Mesodermal cell (in vitro differentiated cells): ENCODE measurements around the gene ADCY9.

Source experiments
- H3K27ac ChIP-seq: 2 replicates; pipeline ENCODE4 v1.7.0; 2013; ENCODE audit warnings: mild to moderate bottlenecking, low read depth, low read length, moderate library complexity; ENCODE audit not compliant: severe bottlenecking
- H3K36me3 ChIP-seq: 2 replicates; pipeline ENCODE4 v1.7.1; 2013; ENCODE audit warnings: mild to moderate bottlenecking, low read length, moderate library complexity; ENCODE audit not compliant: control insufficient read depth, insufficient read depth
- H3K4me1 ChIP-seq: one replicate; pipeline ENCODE4 v1.7.1; 2013; ENCODE audit warnings: mild to moderate bottlenecking, low read length; ENCODE audit not compliant: insufficient read depth, control insufficient read depth, poor library complexity, severe bottlenecking
- H3K4me3 ChIP-seq: 2 replicates; pipeline ENCODE4 v1.7.0; 2013; ENCODE audit warnings: low read length, control low read depth, mild to moderate bottlenecking; ENCODE audit not compliant: insufficient read depth, poor library complexity, severe bottlenecking; ENCODE audit errors: extremely low read depth
- H3K9me3 ChIP-seq: 2 replicates; pipeline ENCODE4 v1.7.1; 2013; ENCODE audit warnings: mild to moderate bottlenecking, low read length, moderate library complexity; ENCODE audit not compliant: control insufficient read depth
- WGBS, 2 experiments: methylation state at CpG; one replicate each; pipeline ENCODE4 v1.1.5; 2013; ENCODE audit warnings: missing lambda C conversion rate in 2 of 2; ENCODE audit not compliant: insufficient coverage in 2 of 2; 5-methylcytosine and 5-hydroxymethylcytosine counted together

ADCY9 gene

GRCh38 chr16:3988011-3988410 is 128.2 kb downstream of the ADCY9 start:
- 90 to 91% methylated on average over 6 to 8 of the region's 9 CpGs for WGBS, 2 experiments
- no peak overlapping the region for H3K4me3 ChIP-seq
- no peaks in the 10 kb centered on the region for H3K4me1 ChIP-seq
- H3K36me3 ChIP-seq: peaks cover 4% of the 10 kb centered on the region
- no peaks in the 10 kb centered on the region for H3K9me3 ChIP-seq
- no peak overlapping the region for H3K27ac ChIP-seq

DNA sequence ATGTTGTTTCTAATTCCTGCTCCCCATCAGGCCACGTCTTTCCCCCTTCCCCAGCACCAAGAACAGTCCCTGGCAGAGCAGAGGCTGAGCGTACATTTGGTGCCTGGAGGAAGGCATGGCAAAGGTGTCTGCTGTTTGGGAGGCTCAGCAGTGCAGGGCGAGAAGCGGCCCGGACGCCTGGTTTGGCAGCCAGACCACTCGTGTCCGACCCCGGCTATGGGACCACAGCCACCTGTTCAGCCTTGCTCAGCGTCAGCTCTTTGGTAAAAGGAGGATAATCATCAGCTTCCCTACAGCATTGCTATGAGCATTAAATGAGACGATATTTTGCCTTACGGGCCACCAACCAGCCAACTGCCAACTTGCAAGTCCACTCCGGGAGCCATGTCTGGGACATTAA is 129.0 kb downstream of the ADCY9 start:
- Histone ChIP-seq H3K9me3 (no peaks in the 10 kb centered on the region), H3K4me3 (no peak overlapping the region), H3K4me1 (no peaks in the 10 kb centered on the region), H3K27ac (no peak overlapping the region), H3K36me3 (peaks cover 10% of the 10 kb centered on the region)
- 98 to 100% methylated on average over 10 to 11 of the region's 13 CpGs for WGBS, 2 experiments

DNA sequence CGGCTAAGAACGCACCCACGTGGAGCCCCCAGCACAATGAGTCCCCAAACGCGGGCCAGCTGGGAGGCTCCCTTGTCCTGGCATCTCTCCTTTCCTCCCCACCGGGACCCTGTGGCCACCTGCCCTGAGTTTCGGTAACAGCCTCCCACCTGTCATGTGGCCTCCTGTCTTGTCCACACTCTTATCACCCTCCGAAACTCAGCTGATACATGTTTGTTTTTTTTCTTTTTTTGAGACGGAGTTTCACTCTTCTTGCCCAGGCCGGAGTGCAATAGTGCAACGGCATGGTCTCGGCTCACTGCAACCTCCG is 130.1 kb downstream of the ADCY9 start:
- Histone ChIP-seq H3K27ac (no peak overlapping the region), H3K9me3 (no peaks in the 10 kb centered on the region), H3K4me1 (no peaks in the 10 kb centered on the region), H3K36me3 (peaks cover 13% of the 10 kb centered on the region), H3K4me3 (no peak overlapping the region)
- WGBS, 2 experiments: 89 to 95% methylated on average over 10 to 13 of the region's 13 CpGs

DNA sequence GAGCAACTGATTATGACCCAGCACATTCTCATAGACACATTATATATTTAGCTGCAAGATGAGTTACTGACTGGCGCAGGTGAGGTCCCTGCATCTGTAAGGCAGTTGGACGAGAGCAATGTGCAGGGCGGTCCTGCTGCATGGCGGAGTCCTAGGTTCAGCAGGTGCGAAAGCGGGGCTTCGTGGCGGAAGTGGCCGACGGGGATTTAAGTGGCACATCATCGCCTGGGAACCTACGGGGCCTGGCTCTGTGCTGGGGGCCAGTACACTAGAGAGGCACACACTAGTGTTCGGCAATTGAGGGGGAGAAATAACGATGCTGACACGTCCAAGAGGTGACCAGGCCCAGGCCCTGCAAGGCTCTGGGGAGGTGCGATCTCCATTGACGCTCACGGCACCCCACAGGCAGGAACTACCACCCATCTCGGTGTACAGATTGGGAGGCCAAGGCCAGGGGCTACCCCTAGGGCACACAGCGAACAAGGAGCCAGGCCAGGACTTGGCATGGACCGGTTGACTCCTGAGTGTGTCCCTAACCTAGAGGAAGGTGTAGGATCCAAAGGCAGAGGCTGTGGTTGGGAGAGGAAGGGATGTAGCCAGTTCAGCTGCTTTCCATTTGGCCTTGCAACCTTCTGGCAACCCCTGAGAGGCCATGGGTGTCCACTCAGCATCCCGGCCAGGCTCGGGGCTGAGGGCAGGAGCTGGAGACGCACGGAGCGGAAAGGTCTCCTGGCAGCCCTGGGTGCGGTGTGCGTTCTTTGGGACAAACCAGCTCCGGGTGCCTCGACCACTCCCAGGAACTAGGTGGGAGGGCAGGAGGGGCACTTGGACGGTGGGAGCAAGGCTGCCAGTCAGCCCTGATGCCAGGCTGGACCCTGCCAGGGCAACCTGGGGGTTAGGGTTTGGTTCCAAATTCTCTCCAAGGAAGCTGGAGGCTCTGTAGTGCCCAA is 131.9 kb downstream of the ADCY9 start:
- H3K4me1 ChIP-seq: no peaks in the 10 kb centered on the region
- no peak overlapping the region for H3K4me3 ChIP-seq
- WGBS, 2 experiments: 92 to 95% methylated on average over 25 to 29 of the region's 31 CpGs
- H3K9me3 ChIP-seq: no peaks in the 10 kb centered on the region
- H3K27ac ChIP-seq: no peak overlapping the region
- H3K36me3 ChIP-seq: peaks cover 13% of the 10 kb centered on the region

GRCh38 chr16:3983081-3983520 is 133.1 kb downstream of the ADCY9 start:
- H3K36me3 ChIP-seq: peaks cover 13% of the 10 kb centered on the region
- H3K4me1 ChIP-seq: no peaks in the 10 kb centered on the region
- H3K9me3 ChIP-seq: no peaks in the 10 kb centered on the region
- H3K27ac ChIP-seq: no peak overlapping the region
- WGBS, 2 experiments: 22 to 23% methylated on average over 19 to 22 of the region's 22 CpGs
- H3K4me3 ChIP-seq: no peak overlapping the region

GRCh38 chr16:3982216-3982615 is 134.0 kb downstream of the ADCY9 start:
- Histone ChIP-seq H3K4me3 (no peak overlapping the region), H3K36me3 (peaks cover 18% of the 10 kb centered on the region), H3K4me1 (no peaks in the 10 kb centered on the region), H3K9me3 (no peaks in the 10 kb centered on the region), H3K27ac (no peak overlapping the region)
- WGBS, 2 experiments: 94 to 96% methylated on average over 12 to 13 of the region's 13 CpGs

DNA sequence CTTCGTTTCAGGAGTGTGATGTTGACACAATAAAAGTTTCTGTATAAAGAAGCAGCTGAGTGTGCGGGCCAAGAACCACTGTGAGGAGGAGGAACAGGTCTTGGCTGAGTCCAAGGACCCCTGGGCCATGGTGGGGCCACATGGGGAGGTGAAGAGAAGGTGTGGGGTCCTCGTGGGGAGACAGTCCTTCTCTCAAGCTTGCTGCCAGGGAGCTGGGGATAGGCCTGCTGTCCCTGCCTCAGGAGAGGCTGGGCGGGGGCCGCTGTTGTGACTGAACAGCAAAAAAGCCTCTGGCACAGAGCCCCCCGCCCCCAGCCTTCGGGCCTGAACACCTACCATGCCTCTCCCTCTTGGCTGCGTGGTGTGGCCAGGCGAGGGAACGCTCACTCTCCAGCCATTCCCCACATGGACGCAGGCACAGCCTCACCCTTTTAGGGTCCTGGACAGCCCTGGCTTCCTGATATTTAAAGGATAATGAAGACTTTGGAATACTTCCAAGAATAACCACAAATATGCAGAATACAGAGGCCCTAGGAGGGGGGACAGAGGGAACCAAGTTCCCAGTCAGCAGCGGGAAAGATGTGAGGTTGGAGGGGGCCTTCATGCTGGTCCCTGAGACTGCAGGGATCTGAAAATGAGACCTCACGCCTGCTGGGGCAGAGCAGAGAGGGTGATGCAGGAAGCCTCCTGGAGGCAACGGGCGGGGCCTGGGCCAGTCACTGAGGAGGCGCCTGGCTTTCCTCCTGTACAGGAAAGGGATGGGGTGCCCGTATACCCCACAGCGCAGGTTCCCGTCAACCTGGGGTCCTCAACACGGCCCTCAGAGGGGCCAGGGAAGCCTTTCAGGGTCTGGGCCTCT is 135.8 kb downstream of the ADCY9 start:
- no peaks in the 10 kb centered on the region for H3K4me1 ChIP-seq
- 89% methylated on average over 10 to 18 of the region's 20 CpGs for WGBS, 2 experiments
- no peaks in the 10 kb centered on the region for H3K9me3 ChIP-seq
- H3K27ac ChIP-seq: no peak overlapping the region
- no peak overlapping the region for H3K4me3 ChIP-seq
- H3K36me3 ChIP-seq: peaks cover 18% of the 10 kb centered on the region

DNA sequence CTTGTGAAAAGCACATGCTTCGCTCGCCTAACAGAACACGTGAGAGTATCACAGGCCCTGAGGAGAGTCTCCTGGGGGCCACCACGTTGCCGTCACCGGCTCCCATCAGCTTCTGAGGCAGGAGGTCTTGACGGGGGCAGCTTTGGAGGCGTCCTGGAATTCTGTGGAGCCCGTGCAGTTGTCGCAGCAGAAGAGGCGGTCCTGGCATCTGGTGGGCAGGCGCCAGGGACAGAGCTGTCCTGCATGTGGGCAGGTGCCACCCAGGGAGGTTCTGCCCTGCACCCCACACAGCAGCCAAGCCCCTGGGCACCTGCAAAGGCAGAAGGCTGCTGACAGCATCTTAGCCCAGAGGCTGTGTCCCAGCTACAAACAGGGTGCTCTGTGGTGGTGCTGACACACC is 136.7 kb downstream of the ADCY9 start:
- Histone ChIP-seq H3K27ac (no peak overlapping the region), H3K4me3 (no peak overlapping the region), H3K9me3 (no peaks in the 10 kb centered on the region), H3K4me1 (no peaks in the 10 kb centered on the region), H3K36me3 (peaks cover 18% of the 10 kb centered on the region)
- 83 to 93% methylated on average over 10 to 11 of the region's 12 CpGs for WGBS, 2 experiments

DNA sequence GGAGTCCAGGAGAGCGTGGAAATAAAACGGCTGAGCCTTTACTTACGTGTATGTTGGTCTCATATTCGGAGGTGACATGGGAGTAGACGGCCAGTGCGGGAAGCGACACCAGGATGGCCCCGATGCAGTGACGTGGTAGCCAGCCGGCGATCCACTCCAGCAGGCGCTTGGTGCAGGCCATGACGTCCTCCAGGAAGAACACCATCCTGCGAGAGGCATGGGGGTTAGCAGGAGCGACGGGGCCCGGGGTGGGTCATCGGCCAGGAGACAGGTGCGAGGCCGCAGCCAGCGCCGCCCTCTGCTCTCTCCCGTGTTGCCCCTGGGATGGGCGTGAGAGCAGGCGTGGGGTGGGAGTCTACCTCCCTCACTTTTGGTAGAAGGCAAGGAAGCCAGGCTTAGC is 137.2 kb downstream of the ADCY9 start:
- no peak overlapping the region for H3K4me3 ChIP-seq
- WGBS, 2 experiments: 93 to 94% methylated on average over 24 to 25 of the region's 25 CpGs

DNA sequence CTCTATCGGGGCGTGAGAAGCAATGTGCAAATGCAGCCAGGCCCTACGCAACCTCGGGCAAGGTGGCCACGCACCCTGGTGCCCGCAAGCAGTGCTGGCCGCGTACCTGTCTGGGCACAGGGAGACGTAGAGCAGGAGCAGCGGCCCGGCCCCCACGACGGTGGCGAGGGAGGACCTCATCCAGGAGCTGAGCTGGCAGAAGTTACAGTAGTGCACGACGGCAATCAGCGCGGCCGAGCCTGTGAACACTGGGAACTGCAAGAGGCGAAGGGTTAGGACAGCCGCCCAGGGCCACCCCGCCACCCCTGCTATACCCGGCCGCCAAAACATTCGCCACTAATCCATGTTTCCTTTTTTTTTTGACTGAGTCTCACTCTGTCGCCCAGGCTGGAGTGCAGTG is 138.9 kb downstream of the ADCY9 start:
- Histone ChIP-seq H3K4me1 (no peaks in the 10 kb centered on the region), H3K27ac (no peak overlapping the region), H3K4me3 (no peak overlapping the region), H3K36me3 (peaks cover 14% of the 10 kb centered on the region), H3K9me3 (no peaks in the 10 kb centered on the region)
- 88 to 90% methylated on average over 25 to 26 of the region's 26 CpGs for WGBS, 2 experiments

More for the DNA sequence above, 137.2 kb downstream of the ADCY9 start:
- Histone ChIP-seq H3K27ac (no peak overlapping the region), H3K4me1 (no peaks in the 10 kb centered on the region), H3K9me3 (no peaks in the 10 kb centered on the region), H3K36me3 (peaks cover 18% of the 10 kb centered on the region)
